Omental fat pad (tissue), 4 donors: ENCODE data around the gene USP54. TPM values are rescaled to one million over a fixed set of nuclear protein-coding genes. Genes with fewer than 3 reads are reported as not detected.
"Not testable (repeated sequence)": the region's sequence is repeated elsewhere in the genome, so short reads cannot be mapped to it uniquely, and the experiment has no call there.

Source experiments
- ATAC-seq: fragments of 150-250 bp; one replicate; pipeline ENCODE4 v1.9.1; 2016; ENCODE audit warnings: mild to moderate bottlenecking, moderate library complexity; ENCODE audit not compliant: low FRiP score
- DNase-seq: peaks from one replicate; pipeline ENCODE4 v3.0.0-alpha.2; 2019; ENCODE audit warnings: low spot score
- total RNA-seq, 4 donors: library from RNA; depleted of rRNA; stranded (reverse); fragments of >200 nt; gene quantifications; one replicate each; pipeline ENCODE4 v1.1.0, GENCODE V29; 2016
- TF ChIP-seq, protein P1 (sequence below), 3 donors: fragments of 450-650 bp; IDR thresholded peaks; one replicate each; pipeline ENCODE4 v1.5.1; 2016 to 2017; ENCODE audit warnings: antibody characterized with exemption in 3 of 3, mild to moderate bottlenecking in 3 of 3, moderate library complexity in 2 of 3

USP54 gene
- total RNA-seq, 4 donors from 2014 or later: 9.2 to 28.1 (median 20.2) TPM

DNA sequence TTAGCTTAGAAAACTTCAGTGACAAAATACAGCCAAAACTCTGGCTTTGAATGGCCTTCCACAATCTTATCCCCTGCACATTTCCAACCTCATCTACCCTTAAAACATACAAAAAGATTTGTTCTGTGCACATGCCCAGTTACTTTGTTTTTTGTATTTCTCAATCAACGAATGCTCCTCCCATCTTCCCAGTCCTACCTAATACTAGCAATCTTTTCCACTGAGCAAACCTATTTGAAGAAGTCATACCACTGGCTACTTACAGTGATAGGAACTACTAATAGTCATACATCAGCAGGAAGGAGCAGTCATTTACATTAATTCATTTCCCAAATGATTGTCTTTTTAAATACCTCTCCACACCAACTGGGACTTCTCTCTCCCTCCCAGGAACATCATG is 2.5 kb downstream of the USP54 start:
- DNase-seq: no peak
- TF ChIP-seq, protein P1, sequence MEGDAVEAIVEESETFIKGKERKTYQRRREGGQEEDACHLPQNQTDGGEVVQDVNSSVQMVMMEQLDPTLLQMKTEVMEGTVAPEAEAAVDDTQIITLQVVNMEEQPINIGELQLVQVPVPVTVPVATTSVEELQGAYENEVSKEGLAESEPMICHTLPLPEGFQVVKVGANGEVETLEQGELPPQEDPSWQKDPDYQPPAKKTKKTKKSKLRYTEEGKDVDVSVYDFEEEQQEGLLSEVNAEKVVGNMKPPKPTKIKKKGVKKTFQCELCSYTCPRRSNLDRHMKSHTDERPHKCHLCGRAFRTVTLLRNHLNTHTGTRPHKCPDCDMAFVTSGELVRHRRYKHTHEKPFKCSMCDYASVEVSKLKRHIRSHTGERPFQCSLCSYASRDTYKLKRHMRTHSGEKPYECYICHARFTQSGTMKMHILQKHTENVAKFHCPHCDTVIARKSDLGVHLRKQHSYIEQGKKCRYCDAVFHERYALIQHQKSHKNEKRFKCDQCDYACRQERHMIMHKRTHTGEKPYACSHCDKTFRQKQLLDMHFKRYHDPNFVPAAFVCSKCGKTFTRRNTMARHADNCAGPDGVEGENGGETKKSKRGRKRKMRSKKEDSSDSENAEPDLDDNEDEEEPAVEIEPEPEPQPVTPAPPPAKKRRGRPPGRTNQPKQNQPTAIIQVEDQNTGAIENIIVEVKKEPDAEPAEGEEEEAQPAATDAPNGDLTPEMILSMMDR (IDR thresholded peaks at IDR 0.05): no peak
- peak; percentile 56 for ATAC-seq

DNA sequence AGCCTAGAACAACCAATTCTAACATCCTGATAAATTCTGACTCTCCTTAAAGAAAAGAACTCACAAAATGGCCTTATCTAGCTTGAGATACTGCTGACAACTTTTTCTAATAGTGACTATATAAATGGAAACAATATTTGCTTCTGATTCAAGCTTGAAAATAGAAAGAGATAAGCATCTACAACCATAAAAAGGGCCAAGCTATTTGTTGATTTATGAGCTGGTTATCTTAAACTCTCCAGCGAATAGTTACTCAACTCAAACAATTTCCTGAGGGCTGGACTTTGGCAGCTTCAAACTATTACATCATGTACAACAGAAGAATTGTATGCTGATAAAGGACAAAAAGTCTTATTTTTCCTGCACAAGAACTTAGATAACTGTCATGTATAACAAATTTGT is 4.6 kb downstream of the USP54 start:
- ATAC-seq: peak; percentile 30
- no peak for DNase-seq
- TF ChIP-seq, protein P1 (IDR thresholded peaks at IDR 0.05): no peak

DNA sequence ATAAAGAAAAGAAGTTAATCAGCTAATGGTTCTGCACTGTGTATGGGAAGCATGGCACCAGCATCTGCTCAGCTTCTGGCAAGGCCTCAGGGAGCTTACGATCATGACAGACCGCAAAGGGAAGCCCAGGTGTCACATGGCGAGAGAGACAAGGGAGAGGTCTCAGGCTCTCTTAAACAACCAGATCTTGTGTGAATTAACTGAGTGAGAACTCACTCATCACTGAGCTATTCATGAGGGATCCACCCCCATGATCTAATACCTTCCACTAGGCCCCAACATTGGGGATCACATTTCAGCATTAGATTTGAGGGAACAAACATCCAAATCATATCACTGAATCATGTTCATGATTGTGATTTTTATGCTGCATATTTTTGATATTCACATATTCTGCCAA is 5.8 kb downstream of the USP54 start:
- ATAC-seq (no peak), DNase-seq (no peak)
- TF ChIP-seq, protein P1 (IDR thresholded peaks at IDR 0.05): no peak

DNA sequence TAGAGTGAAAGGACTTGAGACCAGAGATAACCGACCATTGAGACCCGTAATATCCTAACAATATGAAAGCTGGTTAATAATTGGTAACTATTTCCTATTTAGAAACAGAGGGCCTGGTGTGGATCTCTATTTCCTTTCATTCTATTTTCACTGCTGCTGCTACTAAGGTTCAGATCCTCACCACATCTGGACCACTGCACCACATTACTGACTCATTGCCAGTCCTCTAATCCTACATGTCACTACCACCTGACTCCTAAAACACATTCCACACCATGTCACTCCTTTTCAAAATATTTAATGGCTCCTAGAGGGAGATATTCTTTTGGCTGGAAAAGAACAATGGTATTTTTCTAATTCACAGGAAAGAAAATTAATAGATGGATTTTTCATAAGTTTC is 6.4 kb downstream of the USP54 start:
- DNase-seq (no peak), ATAC-seq (no peak)
- TF ChIP-seq, protein P1 (IDR thresholded peaks at IDR 0.05): no peak

DNA sequence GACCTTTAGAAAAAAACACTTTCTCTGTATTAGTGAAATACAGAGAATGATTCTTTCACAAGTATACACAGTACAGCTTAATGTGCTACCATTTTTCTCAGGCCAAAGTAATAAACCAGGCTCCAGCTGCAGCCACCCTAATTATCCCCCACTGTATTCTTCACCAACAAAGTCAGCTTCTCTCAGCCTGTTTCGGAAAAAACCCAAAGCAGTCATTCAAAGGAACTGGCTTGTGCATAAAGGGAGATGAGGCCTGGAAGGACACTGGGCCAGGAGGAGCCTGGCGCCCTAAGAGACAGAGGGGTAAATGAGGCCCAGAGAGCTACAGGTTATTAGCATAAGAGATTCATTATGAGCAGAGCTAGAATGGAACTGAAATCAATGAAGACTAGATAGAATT is 9.2 kb downstream of the USP54 start:
- no peak for DNase-seq
- ATAC-seq: no peak
- TF ChIP-seq, protein P1 (IDR thresholded peaks at IDR 0.05): no peak

DNA sequence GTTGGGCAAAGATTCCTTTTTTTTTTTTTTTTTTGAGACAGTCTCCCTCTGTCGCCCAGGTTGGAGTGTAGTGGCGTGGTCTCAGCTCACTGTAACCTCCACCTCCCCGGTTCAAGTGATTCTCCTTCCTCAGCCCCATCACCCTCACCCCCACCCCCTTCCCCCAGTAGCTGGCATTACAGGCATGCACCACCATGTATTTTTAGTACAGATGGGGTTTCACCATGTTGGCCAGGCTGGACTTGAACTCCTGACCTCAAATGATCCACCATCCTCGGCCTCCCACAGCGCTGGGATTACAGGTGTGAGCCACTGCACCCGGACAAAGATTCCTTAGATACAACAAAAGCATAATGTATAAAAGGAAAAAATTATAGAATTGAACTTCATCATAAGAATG is 12.2 kb downstream of the USP54 start:
- DNase-seq, ATAC-seq: not testable (repeated sequence)

DNA sequence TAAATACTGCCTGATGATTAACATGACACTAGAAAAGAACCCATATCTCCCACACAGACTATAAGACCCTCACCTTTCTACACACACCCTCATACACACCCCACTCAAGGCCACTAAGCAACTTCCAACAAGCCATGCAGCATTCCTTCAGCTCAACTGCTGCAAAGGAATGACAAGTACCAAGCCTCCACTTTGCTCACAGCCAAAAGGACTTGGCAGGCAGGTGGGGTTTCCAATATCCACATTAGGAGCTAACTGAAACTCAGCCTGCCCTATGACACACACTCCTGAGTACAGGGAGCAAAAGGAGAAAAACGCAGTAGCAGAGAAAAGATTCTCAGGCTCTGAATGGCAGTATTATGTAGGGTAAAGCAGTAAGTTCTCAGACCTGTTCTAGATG is 13.4 kb downstream of the USP54 start:
- TF ChIP-seq, protein P1 (IDR thresholded peaks at IDR 0.05): no peak
- DNase-seq: no peak

More for the DNA sequence above, 13.4 kb downstream of the USP54 start:
- ATAC-seq: peak; percentile 62
